Upper lobe of right lung (tissue), 1 donor: ENCODE measurements around the gene C16orf90. TPM values are rescaled to one million over a fixed set of nuclear protein-coding genes. Genes with fewer than 3 reads are reported as not detected.

Experiments used
- ATAC-seq: fragments of 200-7000 bp; cut with Tn5 transposase; one replicate; pipeline ENCODE4 v1.9.1; 2020; ENCODE audit warnings: mild to moderate bottlenecking, moderate library complexity
- DNase-seq: peaks from one replicate; pipeline ENCODE4 v3.0.0-alpha.2; 2020
- H3K27ac ChIP-seq: fragments of 200-600 bp; one replicate; pipeline ENCODE4 v1.8.0; 2022
- H3K27me3 ChIP-seq: fragments of 200-600 bp; one replicate; pipeline ENCODE4 v1.8.0; 2022; ENCODE audit warnings: mild to moderate bottlenecking
- H3K36me3 ChIP-seq: fragments of 200-600 bp; one replicate; pipeline ENCODE4 v1.8.0; 2022
- H3K4me1 ChIP-seq: fragments of 200-600 bp; one replicate; pipeline ENCODE4 v1.8.0; 2022
- H3K4me3 ChIP-seq: fragments of 200-600 bp; one replicate; pipeline ENCODE4 v1.8.0; 2022; ENCODE audit warnings: mild to moderate bottlenecking
- H3K9me3 ChIP-seq: fragments of 200-600 bp; one replicate; pipeline ENCODE4 v1.8.0; 2022
- intact Hi-C: fragments of 100-400 bp; cut with DNase I; formaldehyde crosslinking; loops from one replicate; pipeline ENCODE4 v1.11.0; 2022
- total RNA-seq: library from RNA; stranded (reverse); fragmentation: NEBNext Ultra II Directional; extraction: Animal tissue kit (Norgen Biotek cat#: 25700); gene quantifications from one replicate; pipeline ENCODE4 v1.2.1, GENCODE V29; 2021
- TF ChIP-seq, protein P1 (sequence below): fragments of 200-600 bp; IDR thresholded peaks from one replicate; pipeline ENCODE4 v1.8.0; 2022; ENCODE audit warnings: antibody characterized with exemption
- donor health status: DM: no; HTN: yes; CAD: no; lungs with severe emphysema.

C16orf90 gene
- total RNA-seq, 1 donor from 2014 or later, result not detected

DNA sequence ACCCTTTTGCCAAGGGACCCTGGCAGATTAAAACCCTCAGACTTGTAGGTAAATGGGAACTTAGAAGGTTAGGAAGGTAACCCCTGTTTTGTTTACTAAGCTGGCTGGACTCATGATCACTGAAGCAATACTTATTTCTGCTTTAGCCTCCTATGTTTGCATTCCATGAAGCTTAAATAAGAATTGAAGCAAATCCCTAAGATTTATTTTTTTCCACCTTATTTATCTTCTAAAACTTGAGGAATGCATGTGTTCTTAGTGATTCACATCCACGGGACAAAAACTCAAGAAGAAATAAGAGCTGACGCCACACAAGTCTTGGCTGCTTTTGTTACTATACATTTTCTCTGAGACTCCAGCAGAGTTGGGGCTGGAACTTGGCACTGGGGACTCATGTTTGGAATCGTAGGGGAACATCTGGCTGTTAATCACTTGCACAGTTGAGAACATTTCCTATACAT lies 41.0 kb upstream of the C16orf90 start:
- intact Hi-C loops, result no loop called here
- no peak for DNase-seq
- Histone ChIP-seq H3K9me3 (no peaks in the 10 kb centered on the region), H3K27ac (no peak overlapping the region), H3K4me1 (no peaks in the 10 kb centered on the region), H3K27me3 (no peaks in the 10 kb centered on the region), H3K4me3 (no peak overlapping the region), H3K36me3 (peaks cover 39% of the 10 kb centered on the region)
- TF ChIP-seq, protein P1, sequence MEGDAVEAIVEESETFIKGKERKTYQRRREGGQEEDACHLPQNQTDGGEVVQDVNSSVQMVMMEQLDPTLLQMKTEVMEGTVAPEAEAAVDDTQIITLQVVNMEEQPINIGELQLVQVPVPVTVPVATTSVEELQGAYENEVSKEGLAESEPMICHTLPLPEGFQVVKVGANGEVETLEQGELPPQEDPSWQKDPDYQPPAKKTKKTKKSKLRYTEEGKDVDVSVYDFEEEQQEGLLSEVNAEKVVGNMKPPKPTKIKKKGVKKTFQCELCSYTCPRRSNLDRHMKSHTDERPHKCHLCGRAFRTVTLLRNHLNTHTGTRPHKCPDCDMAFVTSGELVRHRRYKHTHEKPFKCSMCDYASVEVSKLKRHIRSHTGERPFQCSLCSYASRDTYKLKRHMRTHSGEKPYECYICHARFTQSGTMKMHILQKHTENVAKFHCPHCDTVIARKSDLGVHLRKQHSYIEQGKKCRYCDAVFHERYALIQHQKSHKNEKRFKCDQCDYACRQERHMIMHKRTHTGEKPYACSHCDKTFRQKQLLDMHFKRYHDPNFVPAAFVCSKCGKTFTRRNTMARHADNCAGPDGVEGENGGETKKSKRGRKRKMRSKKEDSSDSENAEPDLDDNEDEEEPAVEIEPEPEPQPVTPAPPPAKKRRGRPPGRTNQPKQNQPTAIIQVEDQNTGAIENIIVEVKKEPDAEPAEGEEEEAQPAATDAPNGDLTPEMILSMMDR, result no peak
- ATAC-seq, result no peak

DNA sequence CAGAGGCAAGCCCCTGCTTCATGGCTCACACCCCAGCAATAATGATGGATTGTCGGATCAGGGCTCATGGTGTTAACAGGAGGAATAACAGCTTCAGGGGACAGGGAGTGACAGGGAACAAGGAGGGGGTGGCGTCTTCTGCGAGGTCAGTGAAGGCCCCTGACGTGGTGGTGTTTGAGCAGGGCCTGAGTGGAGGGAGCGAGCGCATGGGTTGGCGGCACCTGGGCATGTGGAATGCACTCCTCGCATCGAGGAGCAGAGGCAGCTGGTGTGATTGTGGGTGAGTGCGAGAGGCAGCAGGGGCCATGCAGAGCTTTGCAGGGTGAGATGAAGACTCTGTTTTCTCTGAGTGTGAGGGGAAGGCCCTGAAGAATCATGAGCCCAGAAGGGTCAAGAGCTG lies 38.8 kb upstream of the C16orf90 start:
- Histone ChIP-seq H3K9me3 (no peaks in the 10 kb centered on the region), H3K27me3 (no peaks in the 10 kb centered on the region), H3K36me3 (peaks cover 50% of the 10 kb centered on the region), H3K27ac (no peak overlapping the region), H3K4me1 (no peaks in the 10 kb centered on the region), H3K4me3 (no peak overlapping the region)
- TF ChIP-seq, protein P1, result no peak
- DNase-seq (no peak), ATAC-seq (no peak)
- intact Hi-C loops, result no loop called here

DNA sequence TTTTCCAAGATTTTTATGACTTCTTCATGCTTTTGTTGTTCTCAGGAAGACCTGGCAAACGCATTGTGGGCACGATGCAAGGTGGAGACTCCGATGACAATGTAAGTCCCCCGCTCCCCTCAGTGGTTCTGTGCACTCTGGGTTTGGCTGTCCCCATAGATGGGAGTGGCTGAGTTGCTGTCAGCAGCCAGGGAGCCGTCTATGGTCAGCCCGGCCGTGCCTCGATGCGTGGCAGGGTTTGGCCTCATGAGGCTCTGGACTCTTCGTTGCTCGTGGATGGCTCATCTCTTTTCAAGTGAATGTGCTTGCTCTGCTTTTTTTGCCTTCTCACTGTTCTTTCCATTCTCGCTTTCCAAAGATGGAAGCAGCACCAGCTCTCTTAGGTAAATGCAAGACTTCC lies 37.5 kb upstream of the C16orf90 start:
- TF ChIP-seq, protein P1, result no peak
- no peaks in the 10 kb centered on the region for H3K27me3 ChIP-seq
- no peak overlapping the region for H3K4me3 ChIP-seq
- H3K4me1 ChIP-seq, result no peaks in the 10 kb centered on the region
- intact Hi-C loops, result no loop called here
- peaks cover 50% of the 10 kb centered on the region for H3K36me3 ChIP-seq
- no peak for ATAC-seq
- H3K9me3 ChIP-seq, result no peaks in the 10 kb centered on the region
- no peak for DNase-seq
- no peak overlapping the region for H3K27ac ChIP-seq

DNA sequence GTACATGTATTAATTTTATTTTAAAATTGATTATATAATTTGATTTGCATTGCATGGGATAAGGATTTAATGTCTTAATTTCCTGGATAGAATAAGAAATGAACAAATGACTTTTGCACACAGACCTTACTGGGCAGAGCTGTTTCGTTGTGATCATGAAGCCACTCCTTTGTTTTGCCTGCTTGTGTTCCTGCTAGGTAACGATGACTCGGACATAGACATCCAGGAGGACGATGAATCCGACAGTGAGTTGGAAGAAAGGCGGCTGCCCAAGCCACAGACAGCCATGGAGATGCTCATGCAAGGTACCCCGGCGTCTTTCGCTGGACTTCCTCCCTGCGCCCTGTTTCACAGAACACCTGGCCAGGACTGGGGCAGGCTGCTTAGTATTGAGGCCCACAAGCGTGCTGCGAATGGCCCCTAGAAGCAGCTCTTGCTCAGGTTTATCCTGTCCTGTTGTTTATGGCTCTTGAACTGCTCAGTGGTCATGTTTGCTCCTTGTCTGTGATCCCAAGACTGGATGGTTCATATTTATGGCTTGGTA lies 35.2 kb upstream of the C16orf90 start:
- no peaks in the 10 kb centered on the region for H3K4me1 ChIP-seq
- H3K4me3 ChIP-seq, result no peak overlapping the region
- H3K27ac ChIP-seq, result no peak overlapping the region
- peak; percentile 46 for DNase-seq
- H3K9me3 ChIP-seq, result no peaks in the 10 kb centered on the region
- intact Hi-C loops, result no loop called here
- H3K27me3 ChIP-seq, result no peaks in the 10 kb centered on the region
- peaks cover 54% of the 10 kb centered on the region for H3K36me3 ChIP-seq
- TF ChIP-seq, protein P1, result no peak
- ATAC-seq, result no peak

DNA sequence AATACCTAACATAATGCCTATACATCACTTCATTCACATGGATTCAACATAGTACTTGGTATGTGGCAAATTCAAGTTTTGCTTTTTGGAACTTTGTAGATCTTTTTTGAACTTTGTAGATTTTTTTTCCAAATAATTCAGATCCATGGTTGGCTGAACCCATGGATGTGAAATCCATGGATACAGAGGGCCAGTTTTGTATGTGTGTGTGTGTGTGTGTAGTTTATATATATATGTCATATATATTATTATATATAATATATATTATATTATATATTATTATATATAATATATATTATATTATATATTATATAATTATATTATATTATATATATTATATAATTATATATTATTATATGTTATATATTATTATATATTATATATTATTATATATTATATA lies 33.9 kb upstream of the C16orf90 start:
- no peak overlapping the region for H3K4me3 ChIP-seq
- H3K27ac ChIP-seq, result no peak overlapping the region
- H3K27me3 ChIP-seq, result no peaks in the 10 kb centered on the region
- ATAC-seq (no peak), DNase-seq (no peak)
- intact Hi-C loops, result no loop called here
- TF ChIP-seq, protein P1, result no peak
- peaks cover 58% of the 10 kb centered on the region for H3K36me3 ChIP-seq
- no peaks in the 10 kb centered on the region for H3K9me3 ChIP-seq
- no peaks in the 10 kb centered on the region for H3K4me1 ChIP-seq

DNA sequence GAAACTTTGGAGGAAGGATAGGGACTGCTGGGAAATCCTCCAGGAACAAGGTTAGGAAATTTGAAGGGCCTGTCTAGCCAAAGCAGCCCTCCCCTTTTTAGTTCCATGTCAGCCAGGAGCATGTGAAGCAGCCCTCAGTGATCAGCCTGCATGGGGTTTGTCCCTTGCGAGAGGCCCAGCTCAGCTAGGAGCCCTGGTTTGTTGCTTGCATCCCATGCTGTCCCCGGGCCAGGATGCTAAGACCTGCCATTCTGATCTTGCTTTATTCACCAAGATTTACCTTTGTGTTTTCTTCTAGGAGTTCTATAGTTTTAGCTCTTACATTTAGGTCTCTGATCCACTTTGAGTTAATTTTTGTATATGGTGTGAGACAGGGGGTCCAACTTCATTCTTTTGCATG lies 33.1 kb upstream of the C16orf90 start:
- ATAC-seq (no peak), DNase-seq (no peak)
- H3K36me3 ChIP-seq, result peaks cover 62% of the 10 kb centered on the region
- H3K4me1 ChIP-seq, result no peaks in the 10 kb centered on the region
- TF ChIP-seq, protein P1, result no peak
- no peaks in the 10 kb centered on the region for H3K9me3 ChIP-seq
- H3K27me3 ChIP-seq, result no peaks in the 10 kb centered on the region
- no peak overlapping the region for H3K27ac ChIP-seq
- no peak overlapping the region for H3K4me3 ChIP-seq
- intact Hi-C loops, result no loop called here
